AML-193 (cell line): ENCODE results near the gene NDUFS3.

ENCODE experiments used
- DNase-seq, 2 experiments: peaks; one replicate each; lab custom pipeline; 2025; lab: John Stamatoyannopoulos, UW

Gene NDUFS3

GRCh38 chr11:47589977-47590861 lies 11.3 kb downstream of the NDUFS3 start:
- no peak for DNase-seq

- DNase-seq: no peak
These were observed 12.9 kb downstream of the NDUFS3 start for GRCh38 chr11:47591764-47592163.

GRCh38 chr11:47592251-47592650 lies 13.4 kb downstream of the NDUFS3 start:
- DNase-seq: no peak

GRCh38 chr11:47592970-47593369 lies 14.1 kb downstream of the NDUFS3 start:
- DNase-seq: no peak

- DNase-seq: no peak
These were observed 14.6 kb downstream of the NDUFS3 start for GRCh38 chr11:47593492-47593933.

- no peak for DNase-seq
These were observed 15.3 kb downstream of the NDUFS3 start, which contains the start of gene C1QTNF4 for GRCh38 chr11:47593934-47594855. Gene C1QTNF4 (minus strand): TSS chr11:47594411. CDS start chr11:47590810, 3,601 bp downstream.

- DNase-seq: no peak
These were observed 16.2 kb downstream of the NDUFS3 start for GRCh38 chr11:47595029-47595428.

- no peak for DNase-seq
These were observed 17.1 kb downstream of the NDUFS3 start for GRCh38 chr11:47595967-47596366.

GRCh38 chr11:47599902-47600301 lies 21.0 kb downstream of the NDUFS3 start:
- DNase-seq: no peak

GRCh38 chr11:47603295-47603694 lies 24.4 kb downstream of the NDUFS3 start:
- no peak for DNase-seq

- DNase-seq: no peak
These were observed 27.0 kb downstream of the NDUFS3 start for GRCh38 chr11:47605921-47606320.

GRCh38 chr11:47606731-47607130 lies 27.9 kb downstream of the NDUFS3 start:
- DNase-seq: no peak

- no peak for DNase-seq
These were observed 28.5 kb downstream of the NDUFS3 start for GRCh38 chr11:47607380-47607779.

GRCh38 chr11:47609675-47610074 lies 30.8 kb downstream of the NDUFS3 start:
- DNase-seq: no peak

GRCh38 chr11:47611348-47611794 lies 32.5 kb downstream of the NDUFS3 start:
- DNase-seq: no peak

GRCh38 chr11:47615249-47615648 lies 36.4 kb downstream of the NDUFS3 start:
- DNase-seq: no peak

GRCh38 chr11:47616726-47617416 lies 38.0 kb downstream of the NDUFS3 start:
- DNase-seq: peak; percentile 44 to 63

- DNase-seq: peak in 1 of 2 experiments; percentile 7
These were observed 38.5 kb downstream of the NDUFS3 start for GRCh38 chr11:47617417-47617809.

GRCh38 chr11:47620836-47621378 lies 42.0 kb downstream of the NDUFS3 start:
- no peak for DNase-seq

- no peak for DNase-seq
These were observed 47.4 kb downstream of the NDUFS3 start for GRCh38 chr11:47626234-47626633.

- no peak for DNase-seq
These were observed 49.2 kb downstream of the NDUFS3 start for GRCh38 chr11:47628026-47628425.

- no peak for DNase-seq
These were observed 52.6 kb downstream of the NDUFS3 start for GRCh38 chr11:47631473-47631872.
